Mesenteric fat pad (tissue), 1 donor: ENCODE results near the gene GCG. TPM values are rescaled to one million over a fixed set of nuclear protein-coding genes. Genes with fewer than 3 reads are reported as not detected.

Experiments
- DNase-seq: peaks from one replicate; pipeline ENCODE4 v3.0.0-alpha.2; 2020; ENCODE audit warnings: low spot score
- total RNA-seq: library from RNA; stranded (reverse); fragmentation: NEBNext Ultra II Directional; extraction: Animal tissue kit (Norgen Biotek cat#: 25700); gene quantifications from one replicate; pipeline ENCODE4 v1.2.1, GENCODE V29; 2021
- donor health status: DM: yes; HTN: yes; CAD: no.

GCG gene
- total RNA-seq, 1 donor from 2014 or later: not detected

- no peak for DNase-seq
Measured at GRCh38 chr2:162149940-162150339, 2.1 kb downstream of the GCG start.

- DNase-seq: no peak
Measured at GRCh38 chr2:162149466-162149865, 2.6 kb downstream of the GCG start.

- DNase-seq: no peak
Measured at GRCh38 chr2:162148956-162149355, 3.1 kb downstream of the GCG start.

- DNase-seq: no peak
Measured at GRCh38 chr2:162143969-162144368, 8.1 kb downstream of the GCG start.

GRCh38 chr2:162138310-162138709 lies 13.7 kb downstream of the GCG start:
- no peak for DNase-seq

GRCh38 chr2:162127422-162127821 lies 24.6 kb downstream of the GCG start:
- DNase-seq: no peak

GRCh38 chr2:162126527-162126926 lies 25.5 kb downstream of the GCG start:
- DNase-seq: no peak

GRCh38 chr2:162126111-162126519 lies 25.9 kb downstream of the GCG start:
- no peak for DNase-seq

GRCh38 chr2:162125138-162125537 lies 26.9 kb downstream of the GCG start:
- no peak for DNase-seq

GRCh38 chr2:162123806-162124758 lies 28.0 kb downstream of the GCG start:
- DNase-seq: no peak

- no peak for DNase-seq
Measured at GRCh38 chr2:162118166-162119031, 33.6 kb downstream of the GCG start.

GRCh38 chr2:162116352-162116751 lies 35.7 kb downstream of the GCG start:
- DNase-seq: no peak

- no peak for DNase-seq
Measured at GRCh38 chr2:162115076-162115475, 37.0 kb downstream of the GCG start.

GRCh38 chr2:162114271-162114670 lies 37.8 kb downstream of the GCG start:
- no peak for DNase-seq

GRCh38 chr2:162113776-162114168 lies 38.3 kb downstream of the GCG start:
- no peak for DNase-seq

- no peak for DNase-seq
Measured at GRCh38 chr2:162113088-162113775, 38.8 kb downstream of the GCG start.

- no peak for DNase-seq
Measured at GRCh38 chr2:162111958-162112850, 39.8 kb downstream of the GCG start.

- no peak for DNase-seq
Measured at GRCh38 chr2:162107361-162107901, 44.6 kb downstream of the GCG start.

- DNase-seq: no peak
Measured at GRCh38 chr2:162106746-162107145, 45.3 kb downstream of the GCG start.

- no peak for DNase-seq
Measured at GRCh38 chr2:162106146-162106551, 45.9 kb downstream of the GCG start.
